Neural progenitor cell (in vitro differentiated cells): Measurements from ENCODE around the gene ARHGEF26. TPM values are rescaled to one million over a fixed set of nuclear protein-coding genes. Genes with fewer than 3 reads are reported as not detected.
A peak's percentile ranks its signal among the peaks of the same experiment; 100 is the strongest.

Experiments used
- DNase-seq: peaks from one replicate; pipeline ENCODE4 v3.0.0-alpha.2; 2016; ENCODE audit warnings: low spot score
- H2AFZ ChIP-seq: fragments of 200-600 bp; sonication (generic); replicated peaks from 2 replicates; pipeline ENCODE4 v1.6.1; 2016; ENCODE audit warnings: antibody characterized with exemption
- H3F3A ChIP-seq: fragments of 200-600 bp; sonication (generic); 2 replicates; pipeline ENCODE4 v1.6.1; 2016; ENCODE audit warnings: antibody characterized with exemption, low read depth
- H3K27ac ChIP-seq: fragments of 200-600 bp; sonication (generic); 2 replicates; pipeline ENCODE4 v1.5.1; 2016; ENCODE audit warnings: mild to moderate bottlenecking
- H3K27me3 ChIP-seq: fragments of 200-600 bp; sonication (generic); 2 replicates; pipeline ENCODE4 v1.6.1; 2016; ENCODE audit warnings: mild to moderate bottlenecking, moderate library complexity
- H3K36me3 ChIP-seq: fragments of 200-600 bp; sonication (generic); 2 replicates; pipeline ENCODE4 v1.5.1; 2016
- H3K4me1 ChIP-seq: fragments of 200-600 bp; sonication (generic); 2 replicates; pipeline ENCODE4 v1.6.1; 2016; ENCODE audit warnings: mixed run types
- H3K4me2 ChIP-seq: fragments of 200-600 bp; sonication (generic); 2 replicates; pipeline ENCODE4 v1.6.1; 2016
- H3K4me3 ChIP-seq: fragments of 200-600 bp; sonication (generic); 2 replicates; pipeline ENCODE4 v1.5.1; 2016
- H3K79me2 ChIP-seq: fragments of 200-600 bp; sonication (generic); 2 replicates; pipeline ENCODE4 v1.6.1; 2016; ENCODE audit warnings: low read depth
- H3K9ac ChIP-seq: fragments of 200-600 bp; sonication (generic); 2 replicates; pipeline ENCODE4 v1.6.1; 2016
- H3K9me3 ChIP-seq: fragments of 200-600 bp; sonication (generic); 2 replicates; pipeline ENCODE4 v1.5.1; 2016; ENCODE audit warnings: low read depth
- H4K20me1 ChIP-seq: fragments of 200-600 bp; sonication (generic); 2 replicates; pipeline ENCODE4 v1.6.1; 2016; ENCODE audit warnings: low read depth
- H3K27ac Mint-ChIP-seq: 3 replicates; pipeline ENCODE4 v1.8.0; 2021; ENCODE audit warnings: mixed read lengths
- H3K27me3 Mint-ChIP-seq: 2 replicates; pipeline ENCODE4 v1.8.0; 2022; ENCODE audit warnings: low read depth, mild to moderate bottlenecking, inconsistent platforms, moderate library complexity, mixed read lengths; ENCODE audit not compliant: insufficient read depth
- H3K36me3 Mint-ChIP-seq: 3 replicates; pipeline ENCODE4 v1.8.0; 2021; ENCODE audit warnings: mixed read lengths
- H3K4me1 Mint-ChIP-seq: 3 replicates; pipeline ENCODE4 v1.8.0; 2021; ENCODE audit warnings: mixed read lengths
- H3K4me3 Mint-ChIP-seq: 3 replicates; pipeline ENCODE4 v1.8.0; 2021; ENCODE audit warnings: mild to moderate bottlenecking, moderate library complexity, mixed read lengths
- H3K9me3 Mint-ChIP-seq: 3 replicates; pipeline ENCODE4 v1.8.0; 2020; ENCODE audit warnings: mixed read lengths
- CTCF ChIP-seq: fragments of 200-600 bp; sonication (generic); IDR thresholded peaks from 2 replicates; pipeline ENCODE4 v1.5.1; 2017; ENCODE audit warnings: antibody characterized with exemption, mild to moderate bottlenecking
- EZH2 ChIP-seq: fragments of 200-600 bp; sonication (generic); IDR thresholded peaks from 2 replicates; pipeline ENCODE4 v1.6.1; 2017; ENCODE audit warnings: antibody characterized with exemption, mild to moderate bottlenecking, moderate library complexity
- EZH2phosphoT487 ChIP-seq: fragments of 200-600 bp; sonication (generic); IDR thresholded peaks from 2 replicates; pipeline ENCODE4 v1.6.1; 2017; ENCODE audit warnings: antibody characterized with exemption
- total RNA-seq: library from RNA; depleted of rRNA; stranded (reverse); fragments of >200 nt; gene quantifications from 2 replicates; pipeline ENCODE4 v1.2.3, GENCODE V29; 2015; ENCODE audit warnings: low replicate concordance

ARHGEF26 gene
- total RNA-seq, 1 donor from 2014 or later, result 14.0 TPM

- Histone ChIP-seq H2AFZ (peak overlapping the region; percentile 99), H3K9me3 (no peaks in the 10 kb centered on the region), H3K79me2 (peaks cover 14% of the 10 kb centered on the region), H3F3A (no peaks in the 10 kb centered on the region), H3K27ac (no peak overlapping the region), H3K4me3 (peak overlapping the region; percentile 79), H3K36me3 (no peaks in the 10 kb centered on the region), H3K9ac (no peak overlapping the region), H3K4me1 (peaks cover 14% of the 10 kb centered on the region), H4K20me1 (peaks cover 30% of the 10 kb centered on the region), H3K4me2 (peak overlapping the region; percentile 93), H3K27me3 (peaks cover 35% of the 10 kb centered on the region)
- H3K4me1 Mint-ChIP-seq, result peaks cover 39% of the 10 kb centered on the region
- H3K9me3 Mint-ChIP-seq, result no peaks in the 10 kb centered on the region
- DNase-seq, result peak; percentile 79
- peaks cover 8% of the 10 kb centered on the region for H3K27me3 Mint-ChIP-seq
- H3K27ac Mint-ChIP-seq, result no peak overlapping the region
- H3K4me3 Mint-ChIP-seq, result peak overlapping the region; percentile 90
- H3K36me3 Mint-ChIP-seq, result peaks cover 2% of the 10 kb centered on the region
- peak; percentile 74 for TF ChIP-seq EZH2
- no peak for TF ChIP-seq CTCF
- TF ChIP-seq EZH2phosphoT487, result peak; percentile 58
Measured at GRCh38 chr3:154121701-154122551, 736 bp downstream of the ARHGEF26 start.

GRCh38 chr3:154122552-154122911 lies 1.3 kb downstream of the ARHGEF26 start:
- no peaks in the 10 kb centered on the region for H3K9me3 ChIP-seq
- peak overlapping the region; percentile 99 for H2AFZ ChIP-seq
- no peak for DNase-seq
- Mint-ChIP-seq H3K27ac (no peak overlapping the region), H3K4me3 (peak overlapping the region; percentile 90), H3K36me3 (peaks cover 2% of the 10 kb centered on the region), H3K27me3 (peaks cover 5% of the 10 kb centered on the region), H3K4me1 (peaks cover 39% of the 10 kb centered on the region), H3K9me3 (no peaks in the 10 kb centered on the region)
- TF ChIP-seq CTCF (no peak), EZH2 (peak; percentile 58)
- H3K27me3 ChIP-seq, result peaks cover 35% of the 10 kb centered on the region
- peaks cover 14% of the 10 kb centered on the region for H3K4me1 ChIP-seq
- peak overlapping the region; percentile 93 for H3K4me2 ChIP-seq
- peaks cover 14% of the 10 kb centered on the region for H3K79me2 ChIP-seq
- no peak overlapping the region for H3K9ac ChIP-seq
- peak overlapping the region; percentile 79 for H3K4me3 ChIP-seq
- no peak overlapping the region for H3K27ac ChIP-seq
- peaks cover 30% of the 10 kb centered on the region for H4K20me1 ChIP-seq
- no peaks in the 10 kb centered on the region for H3K36me3 ChIP-seq
- H3F3A ChIP-seq, result no peaks in the 10 kb centered on the region

- Histone ChIP-seq H3K9me3 (no peaks in the 10 kb centered on the region), H3K9ac (no peak overlapping the region), H3K27me3 (peaks cover 35% of the 10 kb centered on the region), H3K4me1 (peaks cover 14% of the 10 kb centered on the region), H4K20me1 (peaks cover 30% of the 10 kb centered on the region), H3K36me3 (no peaks in the 10 kb centered on the region), H3K4me3 (peak overlapping the region; percentile 79), H3K4me2 (peak overlapping the region; percentile 93), H3F3A (no peaks in the 10 kb centered on the region), H2AFZ (no peak overlapping the region), H3K79me2 (peaks cover 14% of the 10 kb centered on the region), H3K27ac (no peak overlapping the region)
- H3K4me3 Mint-ChIP-seq, result peak overlapping the region; percentile 90
- peaks cover 39% of the 10 kb centered on the region for H3K4me1 Mint-ChIP-seq
- TF ChIP-seq EZH2, result no peak
- TF ChIP-seq EZH2phosphoT487, result no peak
- no peak for TF ChIP-seq CTCF
- H3K36me3 Mint-ChIP-seq, result peaks cover 4% of the 10 kb centered on the region
- no peak for DNase-seq
- no peaks in the 10 kb centered on the region for H3K9me3 Mint-ChIP-seq
- no peak overlapping the region for H3K27ac Mint-ChIP-seq
- peaks cover 5% of the 10 kb centered on the region for H3K27me3 Mint-ChIP-seq
Measured at GRCh38 chr3:154122912-154123559, 1.8 kb downstream of the ARHGEF26 start.
